DMS53 treated with DMSO at 0.1 percent for 48 hours (cell line): Measurements from ENCODE around the gene OAT.
"Not testable (repeated sequence)": the region's sequence is repeated elsewhere in the genome, so short reads cannot be mapped to it uniquely, and the experiment has no call there.

ENCODE experiments used
- DNase-seq: peaks from one replicate; lab custom pipeline; 2025; ENCODE audit not compliant: unreplicated experiment; lab: John Stamatoyannopoulos, UW

OAT gene

GRCh38 chr10:124447751-124448466 lies 29.2 kb upstream of the OAT start:
- peak; percentile 16 for DNase-seq

- DNase-seq: no peak
Observed at GRCh38 chr10:124446830-124447750, 28.4 kb upstream of the OAT start.

GRCh38 chr10:124441694-124442093 lies 23.0 kb upstream of the OAT start:
- not testable (repeated sequence) for DNase-seq

- no peak for DNase-seq
Observed at GRCh38 chr10:124436191-124436638, 17.5 kb upstream of the OAT start.

- not testable (repeated sequence) for DNase-seq
Observed at GRCh38 chr10:124435683-124436082, 17.0 kb upstream of the OAT start.

- DNase-seq: no peak
Observed at GRCh38 chr10:124433461-124433860, 14.7 kb upstream of the OAT start.

- no peak for DNase-seq
Observed at GRCh38 chr10:124430077-124430476, 11.4 kb upstream of the OAT start.

- no peak for DNase-seq
Observed at GRCh38 chr10:124429576-124429975, 10.9 kb upstream of the OAT start.

GRCh38 chr10:124428207-124428777 lies 9.6 kb upstream of the OAT start:
- no peak for DNase-seq

GRCh38 chr10:124425227-124425962 lies 6.7 kb upstream of the OAT start:
- no peak for DNase-seq

- DNase-seq: no peak
Observed at GRCh38 chr10:124423813-124424212, 5.1 kb upstream of the OAT start.

- no peak for DNase-seq
Observed at GRCh38 chr10:124422742-124423141, 4.0 kb upstream of the OAT start.

GRCh38 chr10:124420254-124420653 lies 1.5 kb upstream of the OAT start:
- no peak for DNase-seq

- DNase-seq: no peak
Observed at GRCh38 chr10:124419635-124420034, 912 bp upstream of the OAT start.

- peak; percentile 28 for DNase-seq
Observed at GRCh38 chr10:124417895-124418725, 613 bp downstream of the OAT start.

GRCh38 chr10:124416733-124417132 lies 2.0 kb downstream of the OAT start:
- peak; percentile 13 for DNase-seq

- DNase-seq: no peak
Observed at GRCh38 chr10:124415210-124415609, 3.5 kb downstream of the OAT start.

GRCh38 chr10:124414076-124414475 lies 4.6 kb downstream of the OAT start:
- no peak for DNase-seq

- DNase-seq: no peak
Observed at GRCh38 chr10:124409696-124410095, 9.0 kb downstream of the OAT start.

GRCh38 chr10:124408357-124408756 lies 10.4 kb downstream of the OAT start:
- no peak for DNase-seq
